ENCODE data around the gene EFCAB6.

Gene EFCAB6

DNA sequence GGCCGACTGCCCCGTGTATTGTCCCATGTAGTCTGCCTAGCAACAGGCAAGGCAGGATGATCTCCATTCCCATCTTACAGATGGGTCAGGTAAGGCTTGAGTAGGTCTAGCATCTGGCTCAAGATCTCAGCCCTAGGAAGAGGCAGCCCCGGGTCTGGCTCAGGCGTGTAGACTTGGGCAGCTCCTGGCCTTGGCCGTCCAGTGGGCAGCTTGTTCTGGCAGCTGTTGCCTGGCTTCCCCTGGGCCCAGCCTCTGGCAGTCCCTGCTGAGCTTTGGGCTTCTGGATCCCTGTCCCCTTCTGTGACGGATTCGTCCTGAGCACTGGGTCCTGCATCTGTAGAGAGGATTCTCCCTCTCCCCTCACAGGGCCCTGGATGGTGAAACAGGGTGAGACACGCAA is 327.9 kb downstream of the EFCAB6 start:
- Histone ChIP-seq H3K36me3 (ENCODE audit: control insufficient read depth in 1 of 2, insufficient read depth in 2 of 2, low read length in 2 of 2) (no peaks in the 10 kb centered on the region), H3K9me3 (ENCODE audit: insufficient read depth, low read depth, low read length) (no peaks in the 10 kb centered on the region), H4K8ac (ENCODE audit: low read depth, low read length) (no peak overlapping the region), H3K14ac (ENCODE audit: low read length) (no peak overlapping the region), H3K9ac (ENCODE audit: low read length) (no peak overlapping the region), H3K79me1 (ENCODE audit: low read length) (no peaks in the 10 kb centered on the region), H2BK120ac (ENCODE audit: insufficient read depth, low read length, poor library complexity) (no peak overlapping the region), H3K4ac (ENCODE audit: low read depth, low read length) (no peak overlapping the region), H3K23ac (ENCODE audit: low read length) (no peak overlapping the region), H3K4me2 (ENCODE audit: low read length) (no peak overlapping the region), H3K27me3 (ENCODE audit: insufficient read depth, low read length) (no peaks in the 10 kb centered on the region), H3K18ac (ENCODE audit: low read length) (no peak overlapping the region), H4K12ac (ENCODE audit: low read depth, low read length) (no peak overlapping the region), H2BK12ac (ENCODE audit: low read length) (no peak overlapping the region), H3K27ac (ENCODE audit: low read depth, low read length) (no peak overlapping the region), H4K91ac (ENCODE audit: low read depth, low read length) (no peak overlapping the region), H3K4me1 (ENCODE audit: control insufficient read depth in 1 of 2, insufficient read depth in 2 of 2, low read length in 2 of 2) (no peaks in the 10 kb centered on the region), H2BK5ac (ENCODE audit: low read depth, low read length, poor library complexity) (no peak overlapping the region), H2AK5ac (ENCODE audit: low read length) (no peak overlapping the region), H3K79me2 (ENCODE audit: control insufficient read depth, insufficient read depth, low read length, poor library complexity) (no peaks in the 10 kb centered on the region), H3K4me3 (ENCODE audit: low read depth, low read length) (no peak overlapping the region), H2AFZ (ENCODE audit: insufficient read depth, low read length, poor library complexity) (no peak overlapping the region)
- no peak for DNase-seq
- no CpG with 5 or more reads among the region's 8 CpGs for WGBS (ENCODE audit: extremely low coverage, insufficient coverage, insufficient read length)

- no peaks in the 10 kb centered on the region for H3K36me3 ChIP-seq (ENCODE audit: control insufficient read depth in 1 of 2, insufficient read depth in 2 of 2, low read length in 2 of 2)
- H3K4me1 ChIP-seq (ENCODE audit: control insufficient read depth in 1 of 2, insufficient read depth in 2 of 2, low read length in 2 of 2), result no peaks in the 10 kb centered on the region
- H2BK120ac ChIP-seq (ENCODE audit: insufficient read depth, low read length, poor library complexity), result no peak overlapping the region
- no peak overlapping the region for H3K9ac ChIP-seq (ENCODE audit: low read length)
- no peak overlapping the region for H3K4me3 ChIP-seq (ENCODE audit: low read depth, low read length)
- H3K4ac ChIP-seq (ENCODE audit: low read depth, low read length), result no peak overlapping the region
- no peaks in the 10 kb centered on the region for H3K9me3 ChIP-seq (ENCODE audit: insufficient read depth, low read depth, low read length)
- no peak for DNase-seq
- H4K12ac ChIP-seq (ENCODE audit: low read depth, low read length), result no peak overlapping the region
- H3K79me1 ChIP-seq (ENCODE audit: low read length), result no peaks in the 10 kb centered on the region
- no peak overlapping the region for H3K4me2 ChIP-seq (ENCODE audit: low read length)
- H2BK12ac ChIP-seq (ENCODE audit: low read length), result no peak overlapping the region
- no peak overlapping the region for H2AK5ac ChIP-seq (ENCODE audit: low read length)
- H3K27ac ChIP-seq (ENCODE audit: low read depth, low read length), result no peak overlapping the region
- H3K27me3 ChIP-seq (ENCODE audit: insufficient read depth, low read length), result no peaks in the 10 kb centered on the region
- no peak overlapping the region for H3K18ac ChIP-seq (ENCODE audit: low read length)
- no peaks in the 10 kb centered on the region for H3K79me2 ChIP-seq (ENCODE audit: control insufficient read depth, insufficient read depth, low read length, poor library complexity)
- H2AFZ ChIP-seq (ENCODE audit: insufficient read depth, low read length, poor library complexity), result no peak overlapping the region
- no peak overlapping the region for H3K14ac ChIP-seq (ENCODE audit: low read length)
- no peak overlapping the region for H4K91ac ChIP-seq (ENCODE audit: low read depth, low read length)
- no peak overlapping the region for H4K8ac ChIP-seq (ENCODE audit: low read depth, low read length)
- no peak overlapping the region for H3K23ac ChIP-seq (ENCODE audit: low read length)
- WGBS (ENCODE audit: extremely low coverage, insufficient coverage, insufficient read length), result no CpG with 5 or more reads among the region's 7 CpGs
- no peak overlapping the region for H2BK5ac ChIP-seq (ENCODE audit: low read depth, low read length, poor library complexity)
Observed at GRCh38 chr22:43483669-43484068, 328.4 kb downstream of the EFCAB6 start.

DNA sequence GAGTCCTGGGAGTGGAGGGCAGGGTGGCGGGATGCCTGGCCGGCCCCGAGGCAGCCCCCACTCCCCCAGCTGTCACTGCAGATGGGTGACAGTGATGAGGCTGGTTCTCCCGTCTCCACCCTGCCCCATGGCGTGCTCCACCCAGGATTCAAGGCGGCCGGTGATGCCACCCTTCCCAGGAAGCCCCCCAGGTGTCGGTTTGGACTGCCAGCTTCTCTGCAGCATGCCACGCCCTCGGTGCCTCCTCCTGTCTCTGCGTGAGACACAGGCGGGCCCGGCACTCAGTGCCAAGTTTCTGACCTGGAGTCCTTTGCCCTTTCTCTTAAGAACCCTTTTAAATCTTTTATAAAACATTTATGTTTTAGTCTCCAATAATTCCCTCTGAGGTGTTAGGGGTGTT is 328.8 kb downstream of the EFCAB6 start:
- no peak overlapping the region for H3K27ac ChIP-seq (ENCODE audit: low read depth, low read length)
- no peaks in the 10 kb centered on the region for H3K9me3 ChIP-seq (ENCODE audit: insufficient read depth, low read depth, low read length)
- no peak overlapping the region for H2BK120ac ChIP-seq (ENCODE audit: insufficient read depth, low read length, poor library complexity)
- H3K27me3 ChIP-seq (ENCODE audit: insufficient read depth, low read length), result no peaks in the 10 kb centered on the region
- H3K36me3 ChIP-seq (ENCODE audit: control insufficient read depth in 1 of 2, insufficient read depth in 2 of 2, low read length in 2 of 2), result no peaks in the 10 kb centered on the region
- no peak overlapping the region for H4K8ac ChIP-seq (ENCODE audit: low read depth, low read length)
- no peaks in the 10 kb centered on the region for H3K79me2 ChIP-seq (ENCODE audit: control insufficient read depth, insufficient read depth, low read length, poor library complexity)
- H3K79me1 ChIP-seq (ENCODE audit: low read length), result no peaks in the 10 kb centered on the region
- no peak overlapping the region for H3K4me2 ChIP-seq (ENCODE audit: low read length)
- H3K23ac ChIP-seq (ENCODE audit: low read length), result no peak overlapping the region
- no peak for DNase-seq
- no peak overlapping the region for H3K4ac ChIP-seq (ENCODE audit: low read depth, low read length)
- no CpG with 5 or more reads among the region's 13 CpGs for WGBS (ENCODE audit: extremely low coverage, insufficient coverage, insufficient read length)
- H2AFZ ChIP-seq (ENCODE audit: insufficient read depth, low read length, poor library complexity), result no peak overlapping the region
- H2AK5ac ChIP-seq (ENCODE audit: low read length), result no peak overlapping the region
- H2BK5ac ChIP-seq (ENCODE audit: low read depth, low read length, poor library complexity), result no peak overlapping the region
- H3K4me1 ChIP-seq (ENCODE audit: control insufficient read depth in 1 of 2, insufficient read depth in 2 of 2, low read length in 2 of 2), result no peaks in the 10 kb centered on the region
- no peak overlapping the region for H3K18ac ChIP-seq (ENCODE audit: low read length)
- no peak overlapping the region for H4K91ac ChIP-seq (ENCODE audit: low read depth, low read length)
- no peak overlapping the region for H2BK12ac ChIP-seq (ENCODE audit: low read length)
- no peak overlapping the region for H3K14ac ChIP-seq (ENCODE audit: low read length)
- H3K4me3 ChIP-seq (ENCODE audit: low read depth, low read length), result no peak overlapping the region
- no peak overlapping the region for H3K9ac ChIP-seq (ENCODE audit: low read length)
- no peak overlapping the region for H4K12ac ChIP-seq (ENCODE audit: low read depth, low read length)

DNA sequence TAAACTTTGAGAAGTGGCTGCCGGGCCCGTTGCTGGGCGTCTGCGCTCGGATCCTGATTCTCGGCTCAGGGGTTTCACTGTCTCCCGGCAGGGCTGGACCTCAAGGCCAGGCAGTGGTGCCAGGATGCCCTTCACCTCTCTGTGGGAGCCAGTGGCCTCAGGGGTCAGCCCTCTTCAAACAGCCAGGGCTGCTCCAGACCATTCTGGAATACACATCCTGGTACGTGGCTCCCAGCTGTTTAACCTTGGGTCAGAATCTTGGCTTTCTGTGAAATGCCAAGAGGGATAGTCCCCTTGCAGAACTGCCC is 329.8 kb downstream of the EFCAB6 start:
- no peak overlapping the region for H3K4ac ChIP-seq (ENCODE audit: low read depth, low read length)
- H3K36me3 ChIP-seq (ENCODE audit: control insufficient read depth in 1 of 2, insufficient read depth in 2 of 2, low read length in 2 of 2), result no peaks in the 10 kb centered on the region
- H3K4me2 ChIP-seq (ENCODE audit: low read length), result no peak overlapping the region
- H3K79me1 ChIP-seq (ENCODE audit: low read length), result no peaks in the 10 kb centered on the region
- no peak overlapping the region for H4K91ac ChIP-seq (ENCODE audit: low read depth, low read length)
- no peak overlapping the region for H2BK12ac ChIP-seq (ENCODE audit: low read length)
- H3K18ac ChIP-seq (ENCODE audit: low read length), result no peak overlapping the region
- no peak overlapping the region for H4K12ac ChIP-seq (ENCODE audit: low read depth, low read length)
- H3K27ac ChIP-seq (ENCODE audit: low read depth, low read length), result no peak overlapping the region
- H3K9me3 ChIP-seq (ENCODE audit: insufficient read depth, low read depth, low read length), result no peaks in the 10 kb centered on the region
- no peaks in the 10 kb centered on the region for H3K79me2 ChIP-seq (ENCODE audit: control insufficient read depth, insufficient read depth, low read length, poor library complexity)
- H4K8ac ChIP-seq (ENCODE audit: low read depth, low read length), result no peak overlapping the region
- H2BK5ac ChIP-seq (ENCODE audit: low read depth, low read length, poor library complexity), result no peak overlapping the region
- H2AFZ ChIP-seq (ENCODE audit: insufficient read depth, low read length, poor library complexity), result no peak overlapping the region
- no peaks in the 10 kb centered on the region for H3K4me1 ChIP-seq (ENCODE audit: control insufficient read depth in 1 of 2, insufficient read depth in 2 of 2, low read length in 2 of 2)
- no peak overlapping the region for H2AK5ac ChIP-seq (ENCODE audit: low read length)
- H3K4me3 ChIP-seq (ENCODE audit: low read depth, low read length), result no peak overlapping the region
- no peak overlapping the region for H3K14ac ChIP-seq (ENCODE audit: low read length)
- no peaks in the 10 kb centered on the region for H3K27me3 ChIP-seq (ENCODE audit: insufficient read depth, low read length)
- H3K23ac ChIP-seq (ENCODE audit: low read length), result no peak overlapping the region
- no CpG with 5 or more reads among the region's 8 CpGs for WGBS (ENCODE audit: extremely low coverage, insufficient coverage, insufficient read length)
- H2BK120ac ChIP-seq (ENCODE audit: insufficient read depth, low read length, poor library complexity), result no peak overlapping the region
- peak overlapping the region; percentile 12 for H3K9ac ChIP-seq (ENCODE audit: low read length)
- DNase-seq, result no peak
